H9 (cell line): ENCODE results near the gene GNPAT. TPM values are rescaled to one million over a fixed set of nuclear protein-coding genes. Genes with fewer than 3 reads are reported as not detected.

Experiments used
- DNase-seq: peaks from one replicate; pipeline ENCODE4 v3.0.0-alpha.2; 2017
- H2AFZ ChIP-seq: one replicate; pipeline ENCODE4 v1.6.1; 2013; ENCODE audit warnings: mild to moderate bottlenecking, low read length, control low read depth, moderate library complexity
- H2AK5ac ChIP-seq: 2 replicates; pipeline ENCODE4 v1.6.1; 2013; ENCODE audit warnings: low read length, control low read depth, mixed read lengths; ENCODE audit not compliant: insufficient read length
- H2BK120ac ChIP-seq: one replicate; pipeline ENCODE4 v1.6.1; 2013; ENCODE audit warnings: low read depth, mild to moderate bottlenecking, low read length, control low read depth, inconsistent platforms; ENCODE audit not compliant: poor library complexity, severe bottlenecking
- H2BK12ac ChIP-seq: 2 replicates; pipeline ENCODE4 v1.6.1; 2013; ENCODE audit warnings: low read length, control low read depth, mixed read lengths, low read depth; ENCODE audit not compliant: insufficient read length
- H2BK15ac ChIP-seq: 2 replicates; pipeline ENCODE4 v1.6.1; 2013; ENCODE audit warnings: low read depth, low read length, control low read depth
- H2BK20ac ChIP-seq: one replicate; pipeline ENCODE4 v1.6.1; 2013; ENCODE audit warnings: low read depth, mild to moderate bottlenecking, low read length, control low read depth, inconsistent platforms; ENCODE audit not compliant: poor library complexity, severe bottlenecking
- H2BK5ac ChIP-seq: 2 replicates; pipeline ENCODE4 v1.6.1; 2013; ENCODE audit warnings: low read length, control low read depth, mixed read lengths; ENCODE audit not compliant: insufficient read length
- H3K14ac ChIP-seq: 2 replicates; pipeline ENCODE4 v1.6.1; 2013; ENCODE audit warnings: low read length, control low read depth; ENCODE audit not compliant: insufficient read depth
- H3K18ac ChIP-seq: 2 replicates; pipeline ENCODE4 v1.6.1; 2013; ENCODE audit warnings: low read depth, mild to moderate bottlenecking, mixed read lengths, low read length, control low read depth; ENCODE audit not compliant: insufficient read length
- H3K23ac ChIP-seq: 2 replicates; pipeline ENCODE4 v1.6.1; 2013; ENCODE audit warnings: low read length, control low read depth, mixed read lengths, low read depth; ENCODE audit not compliant: insufficient read length
- H3K23me2 ChIP-seq: 2 replicates; pipeline ENCODE4 v1.6.1; 2013; ENCODE audit warnings: low read depth, mild to moderate bottlenecking, mixed read lengths, low read length, control low read depth; ENCODE audit not compliant: insufficient read length, poor library complexity, severe bottlenecking
- H3K27ac ChIP-seq: 2 replicates; pipeline ENCODE4 v1.5.1; 2013; ENCODE audit warnings: low read length, control low read depth, mixed read lengths, low read depth; ENCODE audit not compliant: insufficient read length
- H3K27me3 ChIP-seq: 2 replicates; pipeline ENCODE4 v1.6.1; 2013; ENCODE audit warnings: low read length, control low read depth, inconsistent platforms; ENCODE audit not compliant: insufficient read depth
- H3K4ac ChIP-seq: 2 replicates; pipeline ENCODE4 v1.6.1; 2013; ENCODE audit warnings: low read depth, mild to moderate bottlenecking, control low read depth, inconsistent platforms, low read length, moderate library complexity
- H3K4me1 ChIP-seq: 2 replicates; pipeline ENCODE4 v1.6.1; 2013; ENCODE audit warnings: low read length, control low read depth, inconsistent platforms; ENCODE audit not compliant: insufficient read depth
- H3K4me2 ChIP-seq: 2 replicates; pipeline ENCODE4 v1.6.1; 2013; ENCODE audit warnings: low read length, control low read depth, mixed read lengths; ENCODE audit not compliant: insufficient read length, insufficient read depth
- H3K56ac ChIP-seq: 2 replicates; pipeline ENCODE4 v1.6.1; 2013; ENCODE audit warnings: low read depth, mild to moderate bottlenecking, mixed read lengths, low read length, control low read depth; ENCODE audit not compliant: insufficient read length
- H3K79me1 ChIP-seq: 2 replicates; pipeline ENCODE4 v1.6.1; 2013; ENCODE audit warnings: low read depth, mild to moderate bottlenecking, moderate library complexity, low read length, control low read depth, inconsistent platforms; ENCODE audit not compliant: insufficient read depth, poor library complexity, severe bottlenecking
- H3K79me2 ChIP-seq: 2 replicates; pipeline ENCODE4 v1.6.1; 2013; ENCODE audit warnings: low read length, control low read depth, inconsistent platforms; ENCODE audit not compliant: insufficient read depth
- H3K9ac ChIP-seq: 2 replicates; pipeline ENCODE4 v1.6.1; 2013; ENCODE audit warnings: low read length, control low read depth, mixed read lengths; ENCODE audit not compliant: insufficient read length; ENCODE audit errors: extremely low read depth
- H3K9me3 ChIP-seq: one replicate; pipeline ENCODE4 v1.6.1; 2013; ENCODE audit warnings: low read depth, low read length, inconsistent platforms; ENCODE audit not compliant: control insufficient read depth
- H3T11ph ChIP-seq: one replicate; pipeline ENCODE4 v1.6.1; 2013; ENCODE audit warnings: mild to moderate bottlenecking, low read length, control low read depth, inconsistent platforms
- H4K20me1 ChIP-seq: one replicate; pipeline ENCODE4 v1.6.1; 2013; ENCODE audit not compliant: control insufficient read depth, insufficient read length, insufficient read depth
- H4K5ac ChIP-seq: 2 replicates; pipeline ENCODE4 v1.6.1; 2013; ENCODE audit warnings: low read depth, mild to moderate bottlenecking, mixed read lengths, low read length, control low read depth; ENCODE audit not compliant: insufficient read length
- H4K8ac ChIP-seq: replicated peaks from 2 replicates; pipeline ENCODE4 v1.6.1; 2013; ENCODE audit warnings: low read length, control low read depth, mixed read lengths, low read depth; ENCODE audit not compliant: insufficient read length
- H4K91ac ChIP-seq: 2 replicates; pipeline ENCODE4 v1.6.1; 2013; ENCODE audit warnings: low read depth, mild to moderate bottlenecking, moderate library complexity, mixed read lengths, low read length, control low read depth; ENCODE audit not compliant: insufficient read length
- H3K27ac Mint-ChIP-seq, 3 experiments: 2 replicates in 2 of 3; 3 replicates in 1 of 3; pipeline ENCODE4 v1.8.0; 2020 to 2021; ENCODE audit warnings: mixed read lengths in 3 of 3, mild to moderate bottlenecking in 1 of 3, moderate library complexity in 1 of 3
- H3K27me3 Mint-ChIP-seq: 2 replicates; pipeline ENCODE4 v1.8.0; 2021; ENCODE audit warnings: low read depth, mild to moderate bottlenecking, moderate library complexity, mixed read lengths
- H3K36me3 Mint-ChIP-seq, 3 experiments: 2 replicates in 2 of 3; 3 replicates in 1 of 3; pipeline ENCODE4 v1.8.0; 2020 to 2021; ENCODE audit warnings: low read depth in 3 of 3, mixed read lengths in 3 of 3; ENCODE audit not compliant: insufficient read depth in 1 of 3
- H3K4me1 Mint-ChIP-seq, 2 experiments: 2 replicates each; pipeline ENCODE4 v1.8.0; 2020; ENCODE audit warnings: mixed read lengths in 2 of 2
- H3K4me3 Mint-ChIP-seq, 2 experiments: 2 replicates in 1 of 2; 3 replicates in 1 of 2; pipeline ENCODE4 v1.8.0; 2020 to 2021; ENCODE audit warnings: mild to moderate bottlenecking in 2 of 2, mixed read lengths in 2 of 2, moderate library complexity in 1 of 2
- H3K9me3 Mint-ChIP-seq, 2 experiments: 2 replicates in 1 of 2; 3 replicates in 1 of 2; pipeline ENCODE4 v1.8.0; 2020; ENCODE audit warnings: mild to moderate bottlenecking in 2 of 2, mixed read lengths in 2 of 2, moderate library complexity in 1 of 2
- CTCF ChIP-seq: fragments of 200-600 bp; sonication (generic); conservative IDR thresholded peaks from 3 replicates; pipeline ENCODE4 v1.8.0; 2021; ENCODE audit warnings: antibody characterized with exemption, mild to moderate bottlenecking
- WGBS: extraction: QIAGEN DNeasy Blood & Tissue Kit; methylation state at CpG from one replicate; pipeline ENCODE4 v1.1.7; 2013; ENCODE audit warnings: missing lambda C conversion rate, low lambda C conversion rate, mixed read lengths; ENCODE audit not compliant: insufficient read length; ENCODE audit errors: extremely low coverage; 5-methylcytosine and 5-hydroxymethylcytosine counted together
- total RNA-seq: library from RNA; stranded (reverse); gene quantifications from 2 replicates; pipeline ENCODE4 v1.2.1, GENCODE V29; 2021

The GNPAT gene
- total RNA-seq, 1 experiment from 2014 or later, result 38.1 TPM

DNA sequence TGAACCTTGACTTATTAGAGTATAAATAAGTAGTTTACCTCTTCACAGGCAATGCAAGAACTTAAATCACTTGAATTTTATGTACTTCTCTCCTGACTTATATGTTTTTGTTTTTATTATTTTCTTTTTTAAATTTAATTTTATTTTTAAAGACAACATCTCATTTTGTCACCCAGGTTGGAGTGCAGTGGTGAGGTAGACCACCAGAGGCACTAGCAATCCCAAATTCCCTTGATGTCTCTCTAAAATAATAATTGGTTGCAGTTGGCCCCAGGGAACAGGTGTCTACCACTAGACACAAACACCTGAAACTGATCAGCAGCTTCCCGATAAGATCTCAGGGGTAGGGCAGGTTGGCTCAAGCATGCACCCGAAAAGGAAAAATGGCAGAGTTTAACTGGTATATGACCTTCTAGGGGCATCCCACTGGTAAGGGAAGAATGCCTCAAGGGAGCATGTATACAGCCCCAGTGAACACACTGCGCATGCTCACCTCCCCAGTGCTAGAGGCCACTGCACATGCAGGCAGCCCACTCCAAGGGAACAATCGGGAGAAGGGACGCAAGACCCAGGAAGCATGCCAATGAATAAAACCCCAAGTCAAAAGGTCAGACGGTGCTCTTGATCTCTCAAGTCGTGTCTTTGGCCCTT is 82.0 kb downstream of the GNPAT start:
- no CpG with 5 or more reads among the region's 7 CpGs for WGBS
- no peak overlapping the region for H4K8ac ChIP-seq
- H2BK5ac ChIP-seq, result no peak overlapping the region
- H3K27me3 Mint-ChIP-seq, result no peaks in the 10 kb centered on the region; the same call in 1 of the 2 replicates
- H3K23me2 ChIP-seq, result no peaks in the 10 kb centered on the region
- no peak overlapping the region for H3K9ac ChIP-seq
- no peak overlapping the region for H2BK12ac ChIP-seq
- no peaks in the 10 kb centered on the region for H4K20me1 ChIP-seq
- H3K4me3 Mint-ChIP-seq, result no peak overlapping the region
- no peak overlapping the region for H3K14ac ChIP-seq
- H2BK20ac ChIP-seq, result no peak overlapping the region
- no peak overlapping the region for H4K5ac ChIP-seq
- no peak overlapping the region for H2BK15ac ChIP-seq
- H3K4ac ChIP-seq, result no peak overlapping the region
- no peak overlapping the region for H3K4me2 ChIP-seq
- H3K4me1 Mint-ChIP-seq, result peaks cover 3 to 4% of the 10 kb centered on the region in 2 experiments; a peak in 3 of 4 replicates
- no peak overlapping the region for H3T11ph ChIP-seq
- H3K56ac ChIP-seq, result no peak overlapping the region
- no peaks in the 10 kb centered on the region for H3K27me3 ChIP-seq
- no peaks in the 10 kb centered on the region for H3K9me3 ChIP-seq
- no peak overlapping the region for H4K91ac ChIP-seq
- H3K23ac ChIP-seq, result no peak overlapping the region
- no peaks in the 10 kb centered on the region for H3K79me1 ChIP-seq
- no peaks in the 10 kb centered on the region for H3K4me1 ChIP-seq
- no peak overlapping the region for H2AK5ac ChIP-seq
- DNase-seq, result no peak
- H3K9me3 Mint-ChIP-seq, result no peaks in the 10 kb centered on the region
- H3K18ac ChIP-seq, result no peak overlapping the region
- H3K27ac Mint-ChIP-seq, result no peak overlapping the region
- no peak overlapping the region for H2AFZ ChIP-seq
- no peaks in the 10 kb centered on the region for H3K79me2 ChIP-seq
- TF ChIP-seq CTCF, result peak; percentile 47; the same call in 2 of the 3 replicates
- no peaks in the 10 kb centered on the region for H3K36me3 Mint-ChIP-seq
- H2BK120ac ChIP-seq, result no peak overlapping the region
- no peak overlapping the region for H3K27ac ChIP-seq
